Dendritic cell treated with granulocyte-macrophage colony-stimulating factor and Interleukin-4, amounts not matched to agents 40 ng/mL and 50 ng/mL, for 4 days (primary cell): ENCODE results near the gene MAD1L1.
A peak's percentile ranks its signal among the peaks of the same experiment; 100 is the strongest.

Experiments used
- H3K27ac Mint-ChIP-seq: one replicate; pipeline ENCODE4 v1.8.0; 2022; ENCODE audit warnings: mild to moderate bottlenecking, mixed read lengths
- H3K27me3 Mint-ChIP-seq: one replicate; pipeline ENCODE4 v1.8.0; 2022; ENCODE audit warnings: mild to moderate bottlenecking, mixed read lengths
- H3K36me3 Mint-ChIP-seq: one replicate; pipeline ENCODE4 v1.8.0; 2022; ENCODE audit warnings: low read depth, mixed read lengths
- H3K4me1 Mint-ChIP-seq: one replicate; pipeline ENCODE4 v1.8.0; 2022; ENCODE audit warnings: low read depth, mixed read lengths
- H3K4me3 Mint-ChIP-seq: one replicate; pipeline ENCODE4 v1.8.0; 2022; ENCODE audit warnings: mild to moderate bottlenecking, moderate library complexity, mixed read lengths
- H3K9me3 Mint-ChIP-seq: one replicate; pipeline ENCODE4 v1.8.0; 2022; ENCODE audit warnings: mixed read lengths
- intact Hi-C: fragments of 100-400 bp; cut with micrococcal nuclease; formaldehyde crosslinking; loops from one replicate; pipeline ENCODE4 v1.15.0; 2022

The MAD1L1 gene

DNA sequence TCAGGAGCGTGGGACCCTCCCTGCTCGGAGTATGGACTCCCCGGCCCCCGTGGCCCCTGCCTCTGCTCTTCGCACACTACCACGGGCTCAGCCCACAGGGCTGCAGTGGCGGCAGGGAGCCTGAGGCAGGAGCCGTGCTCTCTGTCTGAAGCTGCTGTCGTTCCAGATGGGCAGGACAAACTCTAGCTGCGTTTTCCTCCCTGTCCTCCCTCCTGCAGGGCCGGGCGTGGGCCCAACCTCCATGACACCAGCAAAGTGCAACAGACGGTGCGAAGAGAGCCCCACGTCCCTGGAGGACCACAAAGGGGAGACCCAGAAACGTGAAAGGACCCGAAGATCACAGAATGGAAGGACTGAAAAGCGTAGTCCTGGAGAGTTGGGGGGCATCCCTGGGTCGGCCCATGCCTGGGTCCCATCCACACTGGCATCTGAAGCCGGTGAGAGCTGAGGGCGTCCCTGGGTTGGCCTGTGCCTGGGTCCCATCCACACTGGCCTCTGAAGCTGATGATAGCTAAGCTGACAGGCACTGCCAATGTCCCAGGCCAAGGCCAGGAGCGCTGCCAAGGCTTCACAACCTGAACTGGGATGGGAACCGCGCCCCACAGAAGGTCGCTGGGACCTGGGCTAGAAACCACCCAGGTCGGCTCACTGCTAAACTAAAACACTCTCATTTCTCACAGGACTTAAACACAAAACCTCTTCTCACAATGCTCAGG is 267.0 kb downstream of the MAD1L1 start:
- Mint-ChIP-seq H3K4me1 (peaks cover 13% of the 10 kb centered on the region), H3K4me3 (no peak overlapping the region), H3K9me3 (peaks cover 21% of the 10 kb centered on the region), H3K27me3 (no peaks in the 10 kb centered on the region), H3K36me3 (peaks cover 88% of the 10 kb centered on the region), H3K27ac (no peak overlapping the region)
- intact Hi-C loops, result no loop called here

DNA sequence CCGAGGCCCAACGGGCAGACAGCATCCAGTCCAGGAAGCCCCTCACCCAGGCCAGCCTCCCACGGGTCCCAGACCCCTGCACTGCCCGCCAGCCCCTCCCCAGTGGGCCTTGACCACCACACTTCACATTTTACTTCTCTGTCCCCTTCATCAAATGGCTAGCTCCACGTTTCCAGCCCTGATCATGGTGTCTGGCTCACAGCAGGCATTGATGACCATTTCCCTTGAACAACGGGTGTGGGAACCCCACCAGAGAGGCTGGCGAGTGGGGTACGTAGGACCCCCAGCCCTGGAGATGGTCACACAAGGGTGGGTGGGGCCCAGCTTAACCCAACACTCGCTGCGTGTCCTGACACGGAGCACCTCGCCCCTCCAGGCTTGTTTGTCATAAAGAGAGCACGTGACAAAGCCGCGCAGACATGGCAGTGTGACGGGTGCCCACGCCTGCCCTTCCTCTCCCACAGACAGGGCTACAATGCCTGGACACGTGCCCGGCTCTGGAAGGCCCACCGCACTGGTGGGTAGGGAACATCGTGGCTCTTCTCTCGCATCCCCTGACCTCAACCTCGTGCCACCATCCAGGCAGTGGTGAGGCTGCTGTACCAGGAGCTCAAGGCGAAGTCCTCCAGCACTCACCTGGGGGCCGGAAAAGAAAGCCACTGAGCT is 267.7 kb downstream of the MAD1L1 start:
- peaks cover 91% of the 10 kb centered on the region for H3K36me3 Mint-ChIP-seq

DNA sequence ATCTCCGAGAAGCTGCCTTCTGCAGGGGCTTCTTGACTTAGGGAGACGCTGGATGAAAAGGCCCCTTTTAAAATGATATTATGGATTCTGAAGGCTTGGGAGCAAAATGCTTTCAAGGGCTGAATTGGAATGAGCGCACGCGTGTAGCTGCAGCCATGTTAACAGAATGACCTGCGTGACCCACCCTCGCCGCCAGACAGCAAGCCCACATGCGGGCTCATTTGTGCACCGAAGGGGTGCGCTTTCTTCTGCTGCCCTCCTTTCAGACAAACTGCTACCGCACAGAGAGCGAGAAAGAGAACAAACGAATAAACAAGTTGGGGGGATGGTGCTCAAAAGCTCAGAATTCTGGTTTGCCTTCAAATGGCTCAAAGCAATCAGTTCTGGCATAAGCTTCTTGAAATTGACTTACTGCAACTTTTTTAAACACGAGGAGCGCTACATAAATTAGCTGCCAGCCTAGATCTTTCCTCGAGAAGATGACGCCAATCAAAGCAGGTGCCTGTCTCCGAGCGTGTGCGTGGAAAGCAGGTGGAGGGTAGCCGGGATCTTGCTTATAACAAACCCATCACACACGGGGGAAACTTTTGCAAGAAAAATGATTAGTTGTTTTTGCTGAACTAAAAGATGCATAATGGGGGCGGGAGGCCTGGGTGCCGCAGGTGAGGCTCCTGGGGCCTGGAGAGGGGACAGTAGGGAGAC is 268.4 kb downstream of the MAD1L1 start:
- Mint-ChIP-seq H3K4me1 (peaks cover 5% of the 10 kb centered on the region), H3K9me3 (peaks cover 21% of the 10 kb centered on the region), H3K4me3 (no peak overlapping the region), H3K27ac (no peak overlapping the region), H3K36me3 (peaks cover 94% of the 10 kb centered on the region), H3K27me3 (no peaks in the 10 kb centered on the region)
- intact Hi-C loops, result no loop called here

More for the DNA sequence above, 267.7 kb downstream of the MAD1L1 start:
- H3K9me3 Mint-ChIP-seq, result peaks cover 21% of the 10 kb centered on the region
- intact Hi-C loops, result no loop called here
- H3K4me1 Mint-ChIP-seq, result peaks cover 12% of the 10 kb centered on the region
- H3K27ac Mint-ChIP-seq, result no peak overlapping the region
- H3K4me3 Mint-ChIP-seq, result no peak overlapping the region
- H3K27me3 Mint-ChIP-seq, result no peaks in the 10 kb centered on the region

DNA sequence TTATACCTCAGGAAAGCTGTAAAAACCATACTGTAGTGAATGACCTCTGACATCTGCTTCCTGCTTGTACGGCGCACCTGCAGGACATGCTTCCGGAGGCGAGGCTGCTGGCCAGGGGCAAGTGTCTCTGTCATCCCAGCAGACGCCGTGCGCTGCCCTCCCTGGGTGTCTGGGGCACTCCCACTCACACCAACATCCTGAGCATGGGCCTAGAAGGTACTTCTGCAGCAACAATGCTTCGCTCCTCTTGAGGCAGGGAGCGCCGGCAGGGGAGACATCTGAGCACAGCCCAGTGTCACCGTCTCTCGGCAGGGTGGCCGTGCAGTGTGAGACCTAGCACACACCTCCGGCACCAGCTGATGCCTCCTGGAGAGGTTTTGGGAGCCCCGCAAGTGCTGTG is 269.2 kb downstream of the MAD1L1 start:
- H3K27me3 Mint-ChIP-seq, result no peaks in the 10 kb centered on the region
- peaks cover 5% of the 10 kb centered on the region for H3K4me1 Mint-ChIP-seq
- peaks cover 21% of the 10 kb centered on the region for H3K9me3 Mint-ChIP-seq
- H3K36me3 Mint-ChIP-seq, result peaks cover 98% of the 10 kb centered on the region
- intact Hi-C loops, result no loop called here
- no peak overlapping the region for H3K27ac Mint-ChIP-seq
- no peak overlapping the region for H3K4me3 Mint-ChIP-seq

DNA sequence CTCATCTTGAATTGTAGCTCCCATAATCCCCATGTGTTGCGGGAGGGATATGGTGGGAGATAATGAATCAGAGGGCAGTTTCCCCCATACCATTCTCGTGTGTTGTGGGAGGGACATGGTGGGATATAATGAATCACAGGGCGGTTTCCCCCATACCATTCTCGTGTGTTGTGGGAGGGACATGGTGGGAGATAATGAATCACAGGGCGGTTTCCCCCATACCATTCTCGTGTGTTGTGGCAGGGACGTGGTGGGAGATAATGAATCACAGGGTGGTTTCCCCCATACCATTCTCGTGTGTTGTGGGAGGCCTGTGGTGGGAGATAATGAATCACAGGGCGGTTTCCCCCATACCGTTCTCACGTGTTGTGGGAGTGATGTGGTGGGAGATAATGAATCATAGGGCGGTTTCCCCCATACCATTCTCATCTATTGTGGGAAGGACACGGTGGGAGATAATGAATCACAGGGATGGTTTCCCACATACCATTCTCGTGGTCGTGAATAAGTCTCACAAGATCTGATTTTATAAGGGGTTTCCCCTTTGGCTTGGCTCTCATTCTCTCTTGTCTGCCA is 271.0 kb downstream of the MAD1L1 start:
- H3K36me3 Mint-ChIP-seq, result peaks cover 98% of the 10 kb centered on the region
- peaks cover 21% of the 10 kb centered on the region for H3K9me3 Mint-ChIP-seq
- no peaks in the 10 kb centered on the region for H3K27me3 Mint-ChIP-seq
- intact Hi-C loops, result no loop called here
- H3K4me1 Mint-ChIP-seq, result peaks cover 5% of the 10 kb centered on the region
- no peak overlapping the region for H3K4me3 Mint-ChIP-seq
- H3K27ac Mint-ChIP-seq, result no peak overlapping the region

DNA sequence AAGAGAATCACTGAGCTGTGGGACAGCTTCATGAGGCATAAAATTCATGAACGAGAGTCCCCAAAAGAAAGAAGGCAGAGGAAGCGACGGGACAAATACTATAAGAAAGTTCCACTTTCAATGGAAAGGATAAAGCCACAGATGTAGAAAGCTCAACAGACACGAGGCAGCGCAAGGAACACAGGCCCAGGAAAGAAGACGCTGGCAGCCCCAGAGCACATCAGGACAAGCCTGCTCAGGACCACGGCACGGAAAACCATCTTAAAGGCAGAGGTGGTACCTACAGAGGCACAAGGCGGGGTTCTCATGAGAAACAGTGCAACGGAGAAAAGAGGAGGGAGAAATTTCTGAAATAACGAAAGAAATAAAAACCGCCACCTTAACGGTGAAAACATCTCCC is 273.4 kb downstream of the MAD1L1 start:
- H3K4me3 Mint-ChIP-seq, result no peak overlapping the region
- intact Hi-C loops, result no loop called here
- H3K4me1 Mint-ChIP-seq, result peaks cover 5% of the 10 kb centered on the region
- H3K9me3 Mint-ChIP-seq, result peaks cover 21% of the 10 kb centered on the region
- H3K27ac Mint-ChIP-seq, result peak overlapping the region; percentile 6
- H3K27me3 Mint-ChIP-seq, result no peaks in the 10 kb centered on the region
- H3K36me3 Mint-ChIP-seq, result peaks cover 82% of the 10 kb centered on the region

DNA sequence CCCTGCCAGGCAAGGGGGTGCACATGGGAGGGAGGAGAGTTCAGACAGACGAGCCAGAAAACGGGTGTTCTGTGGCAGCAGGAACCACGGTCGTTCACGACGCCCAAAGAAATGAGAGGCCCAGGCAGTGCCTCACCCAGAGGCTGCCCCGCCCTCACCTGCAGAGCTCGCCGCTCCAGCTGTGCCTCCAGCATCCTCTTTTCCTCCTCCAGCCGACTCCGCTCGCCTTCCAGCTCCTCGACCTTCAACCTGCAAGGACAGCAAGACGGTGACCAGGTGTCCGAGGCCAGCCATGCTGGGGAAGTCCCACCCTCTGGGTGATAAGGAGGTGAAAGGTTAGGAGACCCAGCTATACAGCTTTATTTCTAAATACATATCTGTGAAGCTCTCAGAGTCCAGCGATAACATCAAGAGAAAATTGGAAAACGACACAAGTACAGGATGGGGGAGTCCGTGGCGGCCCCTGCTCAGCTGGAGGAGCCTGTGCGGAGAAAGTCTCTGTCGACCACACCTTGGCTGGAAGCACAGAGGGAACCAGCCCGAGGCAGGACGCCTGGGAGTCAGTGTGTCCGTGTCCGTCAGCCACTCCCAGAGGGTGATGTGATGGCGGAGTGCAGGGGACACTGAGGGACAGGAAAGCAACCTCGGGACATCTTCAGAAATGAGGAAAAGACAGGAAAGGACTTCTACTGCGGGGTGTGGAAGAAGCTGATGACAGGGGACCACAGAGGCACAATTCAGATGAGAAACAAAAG is 275.1 kb downstream of the MAD1L1 start:
- intact Hi-C loops, result no loop called here
- Mint-ChIP-seq H3K27me3 (no peaks in the 10 kb centered on the region), H3K4me1 (peaks cover 5% of the 10 kb centered on the region), H3K9me3 (peaks cover 19% of the 10 kb centered on the region), H3K36me3 (peaks cover 82% of the 10 kb centered on the region), H3K27ac (no peak overlapping the region), H3K4me3 (no peak overlapping the region)

DNA sequence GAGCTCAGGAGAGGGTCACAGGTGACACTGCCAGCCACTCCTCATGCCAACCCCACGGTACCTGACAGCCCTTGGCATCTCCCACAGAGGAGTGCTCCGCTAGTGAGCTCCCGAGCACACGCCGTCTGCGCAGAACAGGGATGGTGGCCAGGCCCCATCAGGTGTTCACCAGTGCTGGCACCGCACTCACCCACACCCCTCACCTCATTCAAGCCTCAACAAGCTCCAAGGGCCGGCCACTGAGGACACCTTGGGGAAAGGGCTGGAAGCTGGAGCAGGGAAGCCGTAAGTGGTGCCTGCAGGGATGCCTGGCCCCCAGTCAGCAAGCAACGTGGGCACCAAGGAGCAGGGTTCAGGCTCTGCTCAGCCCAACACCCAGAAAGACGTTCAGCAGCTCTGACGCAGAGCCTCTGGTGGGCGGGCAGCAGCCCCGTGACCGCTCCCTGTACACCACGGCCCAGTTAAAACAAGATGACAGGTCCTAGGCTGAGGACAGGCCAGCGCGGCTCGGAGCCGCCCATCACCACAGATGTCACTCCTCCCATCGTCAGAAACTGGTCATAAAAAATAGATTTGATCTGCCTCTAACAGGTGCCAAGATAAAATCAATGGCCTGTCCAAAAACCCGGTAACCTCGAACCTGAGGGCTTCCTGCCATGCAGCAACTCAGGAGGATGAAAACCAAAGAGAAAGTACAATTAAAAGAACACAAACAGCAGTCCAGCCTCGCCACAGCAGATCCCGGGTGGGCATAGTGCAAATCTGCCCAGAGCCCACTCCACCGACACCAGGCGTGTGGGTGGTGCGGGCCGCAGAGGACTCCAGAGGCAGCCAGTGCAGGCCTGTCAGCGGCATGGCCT is 275.9 kb downstream of the MAD1L1 start:
- peaks cover 82% of the 10 kb centered on the region for H3K36me3 Mint-ChIP-seq
- intact Hi-C loops, result no loop called here
- no peaks in the 10 kb centered on the region for H3K27me3 Mint-ChIP-seq
- peaks cover 11% of the 10 kb centered on the region for H3K9me3 Mint-ChIP-seq
- H3K27ac Mint-ChIP-seq, result no peak overlapping the region
- no peak overlapping the region for H3K4me3 Mint-ChIP-seq
- peaks cover 8% of the 10 kb centered on the region for H3K4me1 Mint-ChIP-seq

DNA sequence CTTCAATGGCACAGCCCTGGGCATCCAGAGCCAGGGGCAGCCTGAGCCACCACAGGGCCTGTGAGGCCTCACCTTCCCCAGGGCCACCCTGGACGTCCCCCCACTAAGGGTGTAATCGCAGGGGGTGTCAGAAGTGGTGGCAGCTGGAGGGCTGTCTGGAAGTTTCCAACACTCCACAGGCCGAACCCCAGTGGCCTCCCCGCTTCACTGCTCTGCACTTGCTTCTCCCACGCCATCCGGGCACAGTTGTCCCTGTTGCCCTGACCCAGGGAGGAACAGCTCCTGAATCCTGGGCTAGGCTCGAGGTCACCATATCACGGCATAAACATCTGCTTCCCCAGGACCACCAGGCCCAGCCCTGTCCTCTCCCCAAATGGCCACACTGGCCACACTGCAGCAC is 276.6 kb downstream of the MAD1L1 start:
- Mint-ChIP-seq H3K4me1 (peaks cover 10% of the 10 kb centered on the region), H3K4me3 (no peak overlapping the region), H3K9me3 (peaks cover 4% of the 10 kb centered on the region), H3K27ac (no peak overlapping the region), H3K27me3 (no peaks in the 10 kb centered on the region), H3K36me3 (peaks cover 78% of the 10 kb centered on the region)
- intact Hi-C loops, result no loop called here

DNA sequence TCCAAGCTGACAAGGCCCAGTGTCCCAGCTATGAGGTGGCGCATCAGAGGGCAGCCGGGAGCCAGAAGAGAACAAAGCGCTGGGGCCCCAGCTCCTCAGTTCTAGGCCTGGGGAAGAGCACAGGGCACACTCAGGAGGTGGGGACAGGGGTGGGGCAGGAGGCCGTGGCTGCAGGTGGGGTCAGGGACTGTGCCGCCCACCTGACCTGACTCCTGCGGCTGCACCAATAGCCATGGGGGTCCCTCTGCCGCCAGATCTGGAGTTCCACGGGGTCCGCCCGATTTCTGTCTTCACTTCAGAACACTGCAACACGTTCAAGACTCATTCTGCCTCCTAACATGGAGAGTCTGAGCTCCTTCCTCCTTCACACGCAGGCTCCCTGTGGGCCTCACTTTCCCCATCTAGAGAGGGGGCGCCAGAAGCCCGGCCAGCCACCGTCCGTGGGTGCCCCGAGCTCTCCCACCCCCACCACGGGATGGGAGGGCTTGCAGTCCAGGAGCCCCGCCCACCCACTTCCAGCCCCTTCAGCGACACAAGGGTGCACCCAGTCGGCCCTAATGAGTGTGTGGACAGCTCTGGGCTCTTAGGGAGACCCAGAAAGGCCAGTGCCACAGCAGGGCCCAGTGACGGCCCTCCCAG is 278.3 kb downstream of the MAD1L1 start:
- intact Hi-C loops, result no loop called here
- no peak overlapping the region for H3K27ac Mint-ChIP-seq

DNA sequence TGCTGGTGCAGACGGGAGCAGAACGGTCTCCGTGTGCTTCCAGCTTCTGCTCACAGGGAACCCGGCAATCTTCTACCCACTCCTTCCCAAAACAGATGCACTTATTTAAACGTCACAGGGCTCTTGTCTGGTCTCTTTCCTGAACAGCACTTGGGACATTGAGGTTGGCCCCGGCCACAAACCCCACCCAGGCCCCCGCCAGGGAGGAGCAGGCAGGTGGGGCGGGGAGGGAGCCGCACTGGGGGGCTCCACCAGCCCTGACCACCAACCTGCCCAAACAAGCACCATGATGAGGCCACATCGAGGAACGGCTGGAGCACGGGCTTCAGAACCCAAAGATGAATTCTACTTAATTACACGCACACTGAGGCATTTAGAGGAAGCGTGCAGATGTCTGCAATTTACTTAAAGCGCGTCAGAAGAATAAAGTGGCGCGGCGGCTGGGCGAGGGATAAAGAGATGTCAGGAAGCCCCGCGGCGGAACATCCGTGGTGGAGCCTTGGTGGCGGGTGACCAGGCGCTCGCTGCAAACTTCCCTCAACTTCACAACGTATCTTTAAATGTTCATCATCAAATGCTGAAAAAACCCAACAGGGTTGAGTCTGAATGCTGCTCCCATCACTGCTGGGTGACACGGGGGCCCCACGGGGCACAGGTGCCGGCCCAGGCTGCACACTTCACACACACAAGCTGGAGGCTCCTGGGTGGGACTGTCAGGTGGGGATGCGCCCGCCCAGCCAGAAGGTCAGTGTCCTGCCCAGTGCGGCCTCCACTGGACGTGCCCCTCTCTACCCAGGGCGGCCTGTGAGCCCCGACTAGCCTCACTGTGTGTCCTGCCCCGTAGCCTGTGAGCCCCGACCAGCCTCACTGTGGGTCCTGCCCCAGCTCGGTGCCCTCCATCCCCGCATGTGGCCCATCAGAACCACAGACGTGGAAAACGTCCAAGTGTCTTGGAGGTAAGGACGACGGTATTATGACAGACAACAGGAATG is 279.2 kb downstream of the MAD1L1 start:
- intact Hi-C loops, result no loop called here
- Mint-ChIP-seq H3K36me3 (peaks cover 54% of the 10 kb centered on the region), H3K27ac (no peak overlapping the region), H3K9me3 (no peaks in the 10 kb centered on the region), H3K27me3 (no peaks in the 10 kb centered on the region), H3K4me1 (peaks cover 36% of the 10 kb centered on the region), H3K4me3 (no peak overlapping the region)

More for the DNA sequence above, 278.3 kb downstream of the MAD1L1 start:
- Mint-ChIP-seq H3K36me3 (peaks cover 64% of the 10 kb centered on the region), H3K4me3 (no peak overlapping the region), H3K9me3 (no peaks in the 10 kb centered on the region), H3K27me3 (no peaks in the 10 kb centered on the region), H3K4me1 (peaks cover 26% of the 10 kb centered on the region)

DNA sequence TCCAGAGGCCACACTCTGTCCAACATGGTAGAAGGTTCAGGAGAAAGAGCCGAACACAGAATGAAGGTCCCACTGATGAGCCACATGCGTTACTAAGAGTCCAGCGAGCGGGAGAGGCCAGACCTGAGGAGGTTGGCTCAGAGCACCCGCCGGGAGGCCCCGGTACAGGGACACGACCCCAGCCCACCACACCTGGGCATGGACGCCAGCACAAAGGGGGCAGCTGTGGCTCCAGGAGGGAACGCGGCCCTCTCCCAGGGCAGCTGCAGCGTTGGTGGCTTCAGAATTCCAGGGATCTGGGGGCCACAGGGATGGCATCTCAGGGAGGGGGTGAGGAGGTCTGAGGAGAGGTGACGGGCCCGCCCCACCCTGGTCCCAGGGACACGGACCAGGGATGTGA is 280.0 kb downstream of the MAD1L1 start:
- Mint-ChIP-seq H3K27ac (peak overlapping the region; percentile 77), H3K27me3 (no peaks in the 10 kb centered on the region), H3K4me1 (peaks cover 39% of the 10 kb centered on the region), H3K9me3 (no peaks in the 10 kb centered on the region), H3K4me3 (no peak overlapping the region), H3K36me3 (peaks cover 49% of the 10 kb centered on the region)
- intact Hi-C loops, result no loop called here
